Measurements from ENCODE around the gene KLF8. TPM values are rescaled to one million over a fixed set of nuclear protein-coding genes. Genes with fewer than 3 reads are reported as not detected.

KLF8 gene
- polyA plus RNA-seq, 3 donors: 5.2 to 5.3 (median 5.3) TPM

- no peak for DNase-seq (ENCODE audit: low read depth in 3 of 3, low spot score in 2 of 3)
Measured at GRCh38 chrX:56308726-56309125, 76.6 kb downstream of the KLF8 start.

- no peak for DNase-seq (ENCODE audit: low read depth in 3 of 3, low spot score in 2 of 3)
Measured at GRCh38 chrX:56309881-56310280, 77.7 kb downstream of the KLF8 start.

- no peak for DNase-seq (ENCODE audit: low read depth in 3 of 3, low spot score in 2 of 3)
Measured at GRCh38 chrX:56310581-56310980, 78.4 kb downstream of the KLF8 start.

- DNase-seq (ENCODE audit: low read depth in 3 of 3, low spot score in 2 of 3): no peak
Measured at GRCh38 chrX:56313308-56313707, 81.2 kb downstream of the KLF8 start.

GRCh38 chrX:56314334-56314733 is 82.2 kb downstream of the KLF8 start:
- no peak for DNase-seq (ENCODE audit: low read depth in 3 of 3, low spot score in 2 of 3)

- DNase-seq (ENCODE audit: low read depth in 3 of 3, low spot score in 2 of 3): no peak
Measured at GRCh38 chrX:56318076-56318475, 85.9 kb downstream of the KLF8 start.

- no peak for DNase-seq (ENCODE audit: low read depth in 3 of 3, low spot score in 2 of 3)
Measured at GRCh38 chrX:56319165-56319564, 87.0 kb downstream of the KLF8 start.
